IPS DF 4.7 (cell line): Measurements from ENCODE around the gene SHISA5.

Experiments used
- DNase-seq: peaks from one replicate; pipeline ENCODE4 v3.0.0-alpha.2; 2013; ENCODE audit warnings: low spot score; ENCODE audit errors: extremely low read depth

SHISA5 gene

DNA sequence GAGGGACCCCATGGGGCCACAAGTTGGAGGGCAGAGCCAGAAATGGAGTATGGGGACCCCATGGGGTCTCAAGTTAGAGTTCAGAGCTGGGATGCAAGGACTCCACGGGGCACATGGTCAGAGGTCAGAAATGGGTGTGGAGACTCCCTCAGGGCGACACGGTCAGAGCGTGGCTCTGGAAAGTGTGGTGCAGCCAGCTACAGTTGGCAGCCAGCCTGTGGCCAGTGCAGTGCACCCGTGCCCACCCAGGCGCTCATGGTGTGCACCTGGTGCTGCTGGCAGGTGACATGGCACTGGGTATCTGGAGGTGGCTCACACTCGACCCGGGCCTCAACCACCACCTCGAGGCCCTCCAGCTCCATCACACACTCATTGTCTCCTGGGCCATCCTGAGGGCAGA, 85.3 kb downstream of the SHISA5 start:
- no peak for DNase-seq

DNA sequence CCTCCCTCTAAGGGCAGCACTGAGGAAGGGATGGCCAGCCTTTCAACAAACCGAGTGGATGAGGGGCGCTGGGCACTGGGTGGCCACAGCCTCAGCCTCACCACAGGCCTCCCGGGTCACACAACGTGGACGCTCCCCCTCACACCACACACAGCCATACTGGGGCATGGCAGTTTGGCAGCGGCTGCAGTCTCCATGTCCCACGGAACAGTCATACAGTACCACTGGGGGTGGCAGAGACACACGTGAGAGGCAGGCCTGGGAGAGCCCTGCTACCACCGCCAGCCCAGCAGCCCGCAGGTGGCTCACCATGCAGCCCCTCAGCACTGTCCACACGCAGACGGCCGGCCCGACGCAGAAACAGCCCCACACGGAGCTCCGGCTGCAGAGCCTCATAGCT, 85.8 kb downstream of the SHISA5 start:
- no peak for DNase-seq
